Fibroblast of villous mesenchyme (primary cell): ENCODE data around the gene VCPKMT. TPM values are rescaled to one million over a fixed set of nuclear protein-coding genes. Genes with fewer than 3 reads are reported as not detected.

ENCODE experiments used
- DNase-seq: peaks from one replicate; pipeline ENCODE4 v3.0.0-alpha.2; 2010; ENCODE audit warnings: low read depth
- H3K4me3 ChIP-seq: 2 replicates; pipeline ENCODE4 v1.5.1; 2011; ENCODE audit warnings: low read depth, mild to moderate bottlenecking, low read length
- CTCF ChIP-seq: IDR thresholded peaks from 2 replicates; pipeline ENCODE4 v1.5.1; 2012; ENCODE audit warnings: low read depth, mild to moderate bottlenecking, low read length; ENCODE audit not compliant: insufficient read depth
- total RNA-seq: library from RNA; depleted of rRNA; stranded (reverse); fragments of >200 nt; gene quantifications from 2 replicates; pipeline ENCODE4 v1.2.3, GENCODE V29; 2012

Gene VCPKMT
- total RNA-seq, 1 donor = 7.8 TPM

- H3K4me3 ChIP-seq = no peak overlapping the region
- no peak for DNase-seq
Observed at GRCh38 chr14:50093496-50093895, 22.9 kb downstream of the VCPKMT start.

GRCh38 chr14:50092006-50092555 is 24.3 kb downstream of the VCPKMT start:
- no peak for TF ChIP-seq CTCF
- no peak overlapping the region for H3K4me3 ChIP-seq
- DNase-seq = no peak

More at GRCh38 chr14:50093496-50093895, 22.9 kb downstream of the VCPKMT start:
- no peak for TF ChIP-seq CTCF

- H3K4me3 ChIP-seq = no peak overlapping the region
- no peak for DNase-seq
- no peak for TF ChIP-seq CTCF
Observed at GRCh38 chr14:50091240-50091913, 25.0 kb downstream of the VCPKMT start.

GRCh38 chr14:50089208-50089607 is 27.2 kb downstream of the VCPKMT start:
- TF ChIP-seq CTCF = no peak
- no peak for DNase-seq

GRCh38 chr14:50088731-50089130 is 27.6 kb downstream of the VCPKMT start:
- H3K4me3 ChIP-seq = no peak overlapping the region
- DNase-seq = no peak
- no peak for TF ChIP-seq CTCF

More at GRCh38 chr14:50089208-50089607, 27.2 kb downstream of the VCPKMT start:
- H3K4me3 ChIP-seq = no peak overlapping the region

GRCh38 chr14:50088117-50088515 is 28.3 kb downstream of the VCPKMT start:
- no peak for TF ChIP-seq CTCF
- DNase-seq = no peak
- no peak overlapping the region for H3K4me3 ChIP-seq
